Activated naive CD8-positive, alpha-beta T cell treated with anti-CD3 and anti-CD28 coated beads, Interleukin-2, amount 50 U/mL, for 16 hours (primary cell): ENCODE measurements around the gene MYL2.

Source experiments
- DNase-seq: peaks from one replicate; pipeline ENCODE4 v3.0.0-alpha.2; 2020; ENCODE audit warnings: low read depth, low spot score

MYL2 gene

GRCh38 chr12:110930348-110931314, 10.3 kb upstream of the MYL2 start:
- no peak for DNase-seq

- no peak for DNase-seq
Observed at GRCh38 chr12:110929818-110930217, 9.4 kb upstream of the MYL2 start.

- no peak for DNase-seq
Observed at GRCh38 chr12:110928700-110929099, 8.3 kb upstream of the MYL2 start.

- DNase-seq, result no peak
Observed at GRCh38 chr12:110927546-110927945, 7.2 kb upstream of the MYL2 start.

GRCh38 chr12:110923692-110924334, 3.4 kb upstream of the MYL2 start:
- no peak for DNase-seq

GRCh38 chr12:110923192-110923591, 2.8 kb upstream of the MYL2 start:
- no peak for DNase-seq

GRCh38 chr12:110922652-110923051, 2.3 kb upstream of the MYL2 start:
- no peak for DNase-seq

- DNase-seq, result no peak
Observed at GRCh38 chr12:110921262-110921661, 883 bp upstream of the MYL2 start.

GRCh38 chr12:110919720-110920119, 659 bp downstream of the MYL2 start:
- no peak for DNase-seq

GRCh38 chr12:110917961-110918360, 2.4 kb downstream of the MYL2 start:
- DNase-seq, result no peak

- no peak for DNase-seq
Observed at GRCh38 chr12:110917467-110917866, 2.9 kb downstream of the MYL2 start.

- DNase-seq, result no peak
Observed at GRCh38 chr12:110916295-110916875, 4.0 kb downstream of the MYL2 start.

GRCh38 chr12:110913119-110914056, 7.0 kb downstream of the MYL2 start:
- DNase-seq, result no peak

GRCh38 chr12:110912263-110912662, 8.1 kb downstream of the MYL2 start:
- DNase-seq, result no peak

- no peak for DNase-seq
Observed at GRCh38 chr12:110908377-110909152, 11.8 kb downstream of the MYL2 start.

GRCh38 chr12:110907583-110907982, 12.8 kb downstream of the MYL2 start:
- DNase-seq, result no peak

- DNase-seq, result no peak
Observed at GRCh38 chr12:110906985-110907384, 13.4 kb downstream of the MYL2 start.

GRCh38 chr12:110906516-110906915, 13.9 kb downstream of the MYL2 start:
- no peak for DNase-seq

GRCh38 chr12:110906083-110906482, 14.3 kb downstream of the MYL2 start:
- DNase-seq, result no peak

GRCh38 chr12:110903511-110903910, 16.9 kb downstream of the MYL2 start:
- no peak for DNase-seq

GRCh38 chr12:110901401-110901800, 19.0 kb downstream of the MYL2 start:
- DNase-seq, result no peak
